HepG2 (cell line): ENCODE measurements around the gene ITPRIP. TPM values are rescaled to one million over a fixed set of nuclear protein-coding genes. Genes with fewer than 3 reads are reported as not detected.

Experiments used
- BCL6 ChIP-seq: IDR thresholded peaks from 2 replicates; pipeline ENCODE4 v1.6.1; 2016; ENCODE audit warnings: missing genetic modification reagents, missing compliant biosample characterization
- HIC2 ChIP-seq: sonication (generic); formaldehyde crosslinking; IDR thresholded peaks from 2 replicates; pipeline ENCODE4 v1.9.0; 2022; ENCODE audit warnings: low read depth, missing genetic modification reagents
- IRF2 ChIP-seq: IDR thresholded peaks from 2 replicates; pipeline ENCODE4 v1.6.1; 2018; ENCODE audit warnings: missing genetic modification reagents, missing compliant biosample characterization
- IRF9 ChIP-seq: sonication (generic); formaldehyde crosslinking; IDR thresholded peaks from 2 replicates; pipeline ENCODE4 v1.8.0; 2022; ENCODE audit warnings: missing genetic modification reagents, mild to moderate bottlenecking, borderline replicate concordance
- KMT2A ChIP-seq: sonication (generic); formaldehyde crosslinking; IDR thresholded peaks from 2 replicates; pipeline ENCODE4 v1.4.0; 2020; ENCODE audit warnings: missing genetic modification reagents
- LCORL ChIP-seq, 2 experiments: fragments of 450-650 bp in 1 of 2; sonication (generic) in 1 of 2; formaldehyde crosslinking in 1 of 2; IDR thresholded peaks; 2 replicates each; pipeline versions ENCODE4 v1.5.0 to v1.6.1; 2017 to 2020; ENCODE audit warnings: antibody characterized with exemption in 1 of 2, missing genetic modification reagents in 1 of 2
- MAFF ChIP-seq: IDR thresholded peaks from 2 replicates; pipeline ENCODE4 v1.6.1; 2011; ENCODE audit warnings: low read depth, low read length, improper control_type of control experiment
- MEF2D ChIP-seq: sonication (generic); formaldehyde crosslinking; IDR thresholded peaks from 2 replicates; pipeline ENCODE4 v1.5.1; 2020; ENCODE audit warnings: mild to moderate bottlenecking, missing genetic modification reagents
- NFKB2 ChIP-seq: sonication (generic); formaldehyde crosslinking; IDR thresholded peaks from 2 replicates; pipeline ENCODE4 v1.4.0; 2020; ENCODE audit warnings: missing genetic modification reagents, borderline replicate concordance
- POLR2AphosphoS2 ChIP-seq: IDR thresholded peaks from 2 replicates; pipeline ENCODE4 v1.6.1; 2011; ENCODE audit warnings: low read depth, low read length, improper control_type of control experiment
- SKIL ChIP-seq: sonication (generic); formaldehyde crosslinking; IDR thresholded peaks from 2 replicates; pipeline ENCODE4 v1.8.0; 2022; ENCODE audit warnings: missing genetic modification reagents, mild to moderate bottlenecking, moderate library complexity, borderline replicate concordance
- SOX6 ChIP-seq, 2 experiments: fragments of 450-650 bp in 1 of 2; sonication (generic) in 1 of 2; formaldehyde crosslinking in 1 of 2; IDR thresholded peaks; 2 replicates each; pipeline versions ENCODE4 v1.4.0 to v1.6.1; 2017 to 2020; ENCODE audit warnings: antibody characterized with exemption in 1 of 2, mild to moderate bottlenecking in 1 of 2, missing genetic modification reagents in 1 of 2
- TARDBP ChIP-seq: sonication (generic); formaldehyde crosslinking; IDR thresholded peaks from 2 replicates; pipeline ENCODE4 v1.8.0; 2022; ENCODE audit warnings: mild to moderate bottlenecking, missing genetic modification reagents
- ZBTB20 ChIP-seq: sonication (generic); formaldehyde crosslinking; IDR thresholded peaks from 2 replicates; pipeline ENCODE4 v1.8.1; 2023; ENCODE audit warnings: missing genetic modification reagents, low read depth, mild to moderate bottlenecking, borderline replicate concordance
- ZNF20 ChIP-seq: sonication (generic); formaldehyde crosslinking; IDR thresholded peaks from 2 replicates; pipeline ENCODE4 v1.4.0; 2020; ENCODE audit warnings: mild to moderate bottlenecking, moderate library complexity, missing genetic modification reagents
- ZNF691 ChIP-seq: sonication (generic); formaldehyde crosslinking; IDR thresholded peaks from 2 replicates; pipeline ENCODE4 v1.4.0; 2020; ENCODE audit warnings: missing genetic modification reagents, low read depth, mild to moderate bottlenecking, borderline replicate concordance
- ZNF792 ChIP-seq: IDR thresholded peaks from 2 replicates; pipeline ENCODE4 v1.6.1; 2016
- polyA plus RNA-seq, 8 experiments: library from polyadenylated mRNA; depleted of rRNA in 3 of 8; stranded (reverse) in 7 of 8; unstranded in 1 of 8; fragments of >200 nt; fragmentation: Illumina TruSeq in 4 of 8; extraction: Trizol in 4 of 8; gene quantifications; 2 replicates each; pipeline versions ENCODE4 v1.2.1 to v1.2.3, GENCODE V29; 2011 to 2016; ENCODE audit warnings: low read depth in 4 of 8, missing spikeins in 1 of 8, mixed read lengths in 1 of 8; ENCODE audit not compliant: insufficient read depth in 1 of 8
- total RNA-seq, 5 experiments: library from RNA; depleted of rRNA; stranded (reverse); fragments of >200 nt; fragmentation: Illumina TruSeq; extraction: Trizol; gene quantifications; 2 replicates each; pipeline ENCODE4 v1.2.3, GENCODE V29; 2016; ENCODE audit warnings: low read depth in 1 of 5
- TF ChIP-seq, protein P1 (sequence below): sonication (generic); formaldehyde crosslinking; IDR thresholded peaks from 2 replicates; pipeline ENCODE4 v1.4.0; 2020; ENCODE audit warnings: mild to moderate bottlenecking, low read depth, missing genetic modification reagents
- TF ChIP-seq, protein P2 (sequence below): IDR thresholded peaks from 2 replicates; pipeline ENCODE4 v1.6.1; 2016; ENCODE audit warnings: mild to moderate bottlenecking

ITPRIP gene
- total and polyA plus RNA-seq, 2 of the 13 experiments (the other 11 are each of a cell fraction or from before 2014, with no cell fraction given), result 1.00 to 2.8 TPM

- TF ChIP-seq HIC2 (CRISPR knock-in tag), result no peak
- peak; percentile 21; the same call in 1 of the 2 replicates for TF ChIP-seq KMT2A (CRISPR knock-in tag)
- TF ChIP-seq IRF9 (CRISPR knock-in tag), result peak; percentile 68; the same call in 1 of the 2 replicates
- TF ChIP-seq SKIL (CRISPR knock-in tag), result no peak
- 0 out of 2 replicates have a peak, but pooled peaks have one; percentile 8 for TF ChIP-seq BCL6 (CRISPR knock-in tag)
- TF ChIP-seq MAFF, result peak; percentile 58; the same call in 1 of the 2 replicates
- 0 out of 2 replicates have a peak, but pooled peaks have one; percentile 25 for TF ChIP-seq MEF2D
- TF ChIP-seq IRF2 (CRISPR knock-in tag), result peak; percentile 62; the same call in 1 of the 2 replicates
- TF ChIP-seq, protein P1, sequence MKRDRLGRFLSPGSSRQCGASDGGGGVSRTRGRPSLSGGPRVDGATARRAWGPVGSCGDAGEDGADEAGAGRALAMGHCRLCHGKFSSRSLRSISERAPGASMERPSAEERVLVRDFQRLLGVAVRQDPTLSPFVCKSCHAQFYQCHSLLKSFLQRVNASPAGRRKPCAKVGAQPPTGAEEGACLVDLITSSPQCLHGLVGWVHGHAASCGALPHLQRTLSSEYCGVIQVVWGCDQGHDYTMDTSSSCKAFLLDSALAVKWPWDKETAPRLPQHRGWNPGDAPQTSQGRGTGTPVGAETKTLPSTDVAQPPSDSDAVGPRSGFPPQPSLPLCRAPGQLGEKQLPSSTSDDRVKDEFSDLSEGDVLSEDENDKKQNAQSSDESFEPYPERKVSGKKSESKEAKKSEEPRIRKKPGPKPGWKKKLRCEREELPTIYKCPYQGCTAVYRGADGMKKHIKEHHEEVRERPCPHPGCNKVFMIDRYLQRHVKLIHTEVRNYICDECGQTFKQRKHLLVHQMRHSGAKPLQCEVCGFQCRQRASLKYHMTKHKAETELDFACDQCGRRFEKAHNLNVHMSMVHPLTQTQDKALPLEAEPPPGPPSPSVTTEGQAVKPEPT (CRISPR knock-in tag), result peak; percentile 67; the same call in 1 of the 2 replicates
- TF ChIP-seq, protein P2, sequence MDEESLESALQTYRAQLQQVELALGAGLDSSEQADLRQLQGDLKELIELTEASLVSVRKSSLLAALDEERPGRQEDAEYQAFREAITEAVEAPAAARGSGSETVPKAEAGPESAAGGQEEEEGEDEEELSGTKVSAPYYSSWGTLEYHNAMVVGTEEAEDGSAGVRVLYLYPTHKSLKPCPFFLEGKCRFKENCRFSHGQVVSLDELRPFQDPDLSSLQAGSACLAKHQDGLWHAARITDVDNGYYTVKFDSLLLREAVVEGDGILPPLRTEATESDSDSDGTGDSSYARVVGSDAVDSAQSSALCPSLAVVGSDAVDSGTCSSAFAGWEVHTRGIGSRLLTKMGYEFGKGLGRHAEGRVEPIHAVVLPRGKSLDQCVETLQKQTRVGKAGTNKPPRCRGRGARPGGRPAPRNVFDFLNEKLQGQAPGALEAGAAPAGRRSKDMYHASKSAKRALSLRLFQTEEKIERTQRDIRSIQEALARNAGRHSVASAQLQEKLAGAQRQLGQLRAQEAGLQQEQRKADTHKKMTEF, result peak; percentile 66; the same call in 1 of the 2 replicates
- no peak for TF ChIP-seq SOX6 (IDR thresholded peaks at IDR 0.05)
- peak; percentile 68 for TF ChIP-seq SOX6 (CRISPR knock-in tag; IDR thresholded peaks at IDR 0.05)
- TF ChIP-seq ZBTB20 (CRISPR knock-in tag), result 0 out of 2 replicates have a peak, but pooled peaks have one; percentile 55
- TF ChIP-seq ZNF691 (CRISPR knock-in tag), result peak; percentile 62; the same call in 1 of the 2 replicates
- TF ChIP-seq ZNF792, result peak; percentile 43; the same call in 1 of the 2 replicates
- peak; percentile 22; the same call in 1 of the 2 replicates for TF ChIP-seq NFKB2 (CRISPR knock-in tag)
- no peak for TF ChIP-seq ZNF20 (CRISPR knock-in tag)
- no peak for TF ChIP-seq POLR2AphosphoS2
- TF ChIP-seq TARDBP (CRISPR knock-in tag), result peak; percentile 59; the same call in 1 of the 2 replicates
- no peak for TF ChIP-seq LCORL (IDR thresholded peaks at IDR 0.05)
- TF ChIP-seq LCORL (CRISPR knock-in tag; IDR thresholded peaks at IDR 0.05), result peak; percentile 36; the same call in 1 of the 2 replicates
Measured at GRCh38 chr10:104291439-104291951, 46.8 kb downstream of the ITPRIP start (continued).
